ENCODE measurements around the gene NRXN3.
"Not testable (repeated sequence)": the region's sequence is repeated elsewhere in the genome, so short reads cannot be mapped to it uniquely, and the experiment has no call there.

The NRXN3 gene

DNA sequence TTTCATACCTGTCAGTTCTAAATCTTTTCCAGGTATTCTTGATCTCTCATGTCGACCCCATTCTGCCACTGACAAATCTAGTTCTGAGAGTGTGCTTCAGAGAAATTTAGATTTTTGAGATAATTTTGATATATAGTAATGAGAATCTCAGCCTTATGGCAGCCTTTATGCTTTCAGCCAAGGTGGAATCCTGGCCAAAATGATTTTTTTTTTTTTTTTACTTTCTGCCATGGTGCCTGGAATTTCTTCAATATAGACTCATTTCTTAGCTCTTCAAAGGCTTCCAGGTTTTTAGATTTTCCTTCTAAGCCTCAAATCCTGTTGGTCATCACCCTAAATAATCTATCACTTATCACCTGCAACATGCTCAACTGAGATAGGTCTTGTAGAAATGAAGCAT, 926.6 kb downstream of the NRXN3 start:
- no peak for DNase-seq

DNA sequence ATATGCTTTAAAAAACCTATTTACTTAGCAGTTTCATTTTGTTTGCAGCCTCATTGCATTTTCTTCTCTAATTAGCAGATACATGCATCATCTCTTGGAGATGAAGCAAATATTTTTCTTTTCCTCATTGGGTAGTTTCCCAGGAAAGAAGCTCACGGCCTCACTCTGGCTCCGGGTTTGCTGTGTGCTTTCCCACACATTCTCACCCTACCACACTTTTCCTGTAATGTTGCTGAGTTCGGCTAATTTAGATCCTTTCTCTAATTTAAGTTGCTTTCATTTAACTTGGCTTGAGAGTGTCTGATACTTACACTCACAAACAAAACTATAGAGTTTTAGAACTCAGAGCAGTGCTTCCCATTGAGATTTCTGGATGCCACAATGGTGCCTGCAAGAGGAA, 928.2 kb downstream of the NRXN3 start:
- no peak for DNase-seq

DNA sequence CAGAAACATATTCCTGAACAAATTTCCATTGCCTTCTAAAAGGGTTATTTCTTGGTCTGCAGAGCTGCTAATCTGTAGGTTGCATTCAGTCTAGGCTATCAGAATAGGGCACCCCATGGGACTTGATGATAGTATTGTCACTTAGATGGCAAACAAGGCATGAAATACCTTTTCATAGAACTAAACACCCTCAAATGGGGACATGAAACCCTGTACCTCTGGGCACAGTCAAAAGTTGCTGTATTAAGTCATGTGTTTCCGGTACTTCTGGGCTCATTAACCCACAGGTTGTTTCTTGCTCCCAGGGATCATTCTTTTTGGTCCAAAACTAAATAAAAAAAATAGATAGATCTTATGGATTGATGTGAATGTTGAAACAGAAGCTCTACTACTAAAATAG, 930.4 kb downstream of the NRXN3 start:
- no peak for DNase-seq

DNA sequence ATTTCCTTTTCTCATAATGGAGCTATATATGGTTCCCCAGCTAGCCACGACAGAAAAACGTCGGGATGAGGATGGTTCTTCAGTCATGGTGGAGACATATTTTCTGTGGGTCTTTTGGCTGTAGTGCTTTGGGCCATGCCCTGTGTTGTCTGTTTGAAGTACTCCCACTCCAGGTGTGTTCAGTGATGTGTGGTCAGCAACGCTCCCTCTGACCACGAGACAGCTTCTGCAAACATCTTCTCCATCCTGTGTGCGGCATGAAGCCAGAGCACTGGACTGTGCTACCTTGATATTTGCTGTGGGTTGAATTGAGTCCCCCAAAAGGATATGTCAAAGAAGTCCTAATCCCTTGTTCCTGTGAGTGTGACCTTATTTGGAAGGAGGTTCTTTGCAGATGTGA, 931.2 kb downstream of the NRXN3 start:
- no peak for DNase-seq

DNA sequence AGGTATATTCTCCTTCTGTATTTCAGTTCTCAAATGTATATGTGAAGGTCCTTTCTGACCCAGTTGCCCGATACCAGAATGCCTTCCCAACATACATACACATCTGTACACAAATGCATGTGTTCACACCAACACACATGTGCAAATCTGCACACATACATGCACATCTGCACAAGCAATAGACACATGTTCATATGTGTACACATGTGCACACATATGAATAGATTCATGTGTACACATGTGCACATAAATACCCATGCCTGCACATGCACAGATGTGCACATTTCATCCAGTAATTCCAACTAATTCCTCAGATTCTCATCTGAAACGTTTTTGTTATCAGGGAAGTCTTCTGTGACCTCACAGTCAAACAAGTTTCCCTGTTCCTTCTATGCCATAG, 933.6 kb downstream of the NRXN3 start:
- DNase-seq, result no peak

DNA sequence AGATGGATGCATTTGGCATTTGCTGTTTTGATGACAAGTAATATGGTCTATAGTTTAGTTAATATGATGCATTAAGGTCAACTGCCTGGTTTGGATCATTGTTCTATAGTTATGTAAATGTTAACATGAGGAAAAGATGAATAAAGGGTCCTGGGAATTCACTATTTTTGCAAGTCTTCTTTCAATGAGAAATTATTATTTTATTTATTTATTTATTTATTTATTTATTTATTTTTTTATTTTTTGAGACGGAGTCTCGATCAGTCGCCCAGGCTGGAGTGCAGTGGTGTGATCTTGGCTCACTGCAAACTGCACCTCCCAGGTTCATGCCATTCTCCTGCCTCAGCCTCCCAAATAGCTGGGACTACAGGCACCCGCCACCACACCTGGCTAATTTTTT, 940.4 kb downstream of the NRXN3 start:
- DNase-seq, result not testable (repeated sequence)

DNA sequence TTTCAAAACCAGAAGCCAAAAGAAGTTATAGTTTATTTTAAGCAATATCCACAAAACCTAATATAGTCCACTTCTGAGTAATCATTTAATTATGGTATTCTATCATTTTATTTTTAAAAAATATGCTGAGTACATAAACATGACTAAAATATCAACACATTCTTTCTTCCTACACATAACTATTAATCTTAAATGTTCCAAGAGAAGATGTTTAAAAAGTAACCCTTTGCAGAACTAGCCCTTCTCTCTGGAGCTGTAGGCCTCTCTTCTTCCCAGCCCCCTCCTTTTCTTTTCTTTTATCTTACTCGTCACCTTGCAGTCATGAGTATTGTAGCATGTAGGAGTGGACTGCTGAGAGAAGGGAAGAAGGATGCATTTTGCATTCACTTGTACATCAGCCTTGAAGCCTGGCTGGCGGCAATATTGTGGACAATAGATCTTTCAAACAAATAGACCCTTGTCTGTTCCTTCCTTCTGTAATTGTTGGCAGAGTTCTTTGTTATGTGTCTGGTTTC, 941.9 kb downstream of the NRXN3 start:
- DNase-seq, result no peak

DNA sequence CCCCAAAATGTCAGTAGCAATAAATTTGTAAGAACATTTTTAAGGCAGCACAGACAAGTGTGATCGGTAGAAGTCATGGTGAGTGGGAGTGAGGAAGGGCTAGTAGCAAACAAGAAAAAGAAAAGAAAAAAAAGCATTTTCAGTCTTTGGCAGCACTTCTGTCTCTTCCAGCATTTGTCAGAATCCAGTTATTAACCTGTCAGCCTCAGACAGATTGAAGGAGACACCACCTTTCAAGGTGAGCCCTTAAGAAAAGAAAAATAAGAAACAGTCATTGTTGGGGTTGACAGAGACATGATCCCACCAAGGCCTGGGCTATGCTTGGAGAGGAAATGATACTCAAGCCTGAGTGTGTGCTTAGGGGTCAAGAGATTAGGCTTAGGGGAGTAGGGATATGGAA, 947.4 kb downstream of the NRXN3 start:
- DNase-seq, result no peak

DNA sequence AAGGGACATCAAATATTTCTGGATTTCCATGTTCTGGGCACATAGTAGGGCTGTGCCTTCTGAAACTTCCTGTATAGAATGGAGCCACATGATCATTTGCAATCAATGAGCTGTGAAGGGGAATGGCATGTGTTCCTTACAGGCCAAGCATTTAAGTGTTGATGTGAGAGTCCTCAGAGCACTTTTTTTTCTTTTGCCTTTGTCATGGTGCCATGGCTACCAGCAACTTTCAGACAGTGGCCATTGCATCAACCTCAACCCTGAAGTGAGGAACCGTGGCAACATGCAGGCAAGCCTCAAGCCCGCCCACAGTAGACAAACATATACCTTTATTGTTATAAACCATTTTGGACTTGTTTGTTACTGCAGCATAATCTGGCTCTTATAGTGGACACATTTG, 948.1 kb downstream of the NRXN3 start:
- no peak for DNase-seq

DNA sequence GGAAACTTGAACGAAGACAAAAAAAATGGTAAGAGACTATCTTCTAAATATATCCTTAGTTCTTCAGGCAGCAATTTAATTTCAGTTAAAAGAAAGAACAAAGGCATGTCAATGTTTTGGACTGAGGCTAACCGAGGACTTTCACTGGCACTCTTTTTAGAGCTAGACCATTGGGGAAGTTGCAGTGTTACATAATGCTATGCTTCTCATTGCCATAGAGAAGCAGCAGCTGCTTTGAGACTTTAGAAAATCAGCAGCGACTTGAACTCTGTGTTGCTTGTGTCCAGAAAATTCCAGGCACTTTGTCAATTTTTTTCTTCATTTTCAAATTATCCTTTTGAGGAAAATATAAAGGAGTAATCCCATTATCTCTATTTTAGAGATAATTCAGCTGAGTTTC, 964.2 kb downstream of the NRXN3 start:
- no peak for DNase-seq

DNA sequence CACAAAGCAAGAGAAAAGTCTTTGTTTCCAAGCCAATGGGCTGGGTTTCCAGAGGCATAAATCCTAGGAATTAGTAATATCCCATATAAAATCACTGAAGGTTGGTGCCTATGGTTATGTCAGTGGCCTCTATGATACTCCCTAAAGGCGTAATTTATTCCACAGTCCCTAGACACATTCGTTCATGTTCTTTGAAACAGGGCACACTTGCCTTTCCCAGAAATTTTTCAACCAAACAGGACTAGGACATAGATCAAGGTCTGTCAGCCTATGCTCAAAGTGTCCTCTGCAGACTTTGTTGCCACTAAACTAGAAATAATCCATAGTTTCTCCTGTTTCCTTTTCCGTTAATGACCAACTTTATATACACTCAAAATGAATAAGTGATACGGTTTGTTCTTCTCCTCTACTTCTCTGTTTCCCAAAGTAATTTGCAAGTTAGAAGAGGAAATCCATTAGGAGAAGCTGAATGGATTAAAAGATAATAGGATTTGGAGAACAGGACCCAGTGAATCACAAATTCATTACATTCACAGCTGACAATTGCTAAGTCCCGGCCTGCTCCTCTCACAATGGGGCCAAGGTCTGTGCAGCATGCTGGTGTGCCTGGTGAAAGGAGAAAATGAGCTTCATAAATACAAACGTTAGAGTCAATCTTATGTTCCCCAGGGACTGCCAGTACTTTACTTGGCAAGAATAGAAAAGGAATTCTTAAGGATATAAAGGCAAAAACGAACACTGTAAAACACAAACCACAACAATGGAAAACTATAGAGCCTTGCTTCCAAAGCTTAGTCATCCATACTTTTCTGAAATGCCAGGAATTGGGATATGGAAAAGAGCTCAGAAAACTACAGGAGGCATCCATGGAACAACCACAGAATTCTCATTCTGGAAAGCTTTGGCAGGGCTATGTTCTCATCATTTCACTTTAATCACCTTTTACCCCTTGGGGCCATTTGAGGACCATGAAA, 966.2 kb downstream of the NRXN3 start:
- no peak for DNase-seq

DNA sequence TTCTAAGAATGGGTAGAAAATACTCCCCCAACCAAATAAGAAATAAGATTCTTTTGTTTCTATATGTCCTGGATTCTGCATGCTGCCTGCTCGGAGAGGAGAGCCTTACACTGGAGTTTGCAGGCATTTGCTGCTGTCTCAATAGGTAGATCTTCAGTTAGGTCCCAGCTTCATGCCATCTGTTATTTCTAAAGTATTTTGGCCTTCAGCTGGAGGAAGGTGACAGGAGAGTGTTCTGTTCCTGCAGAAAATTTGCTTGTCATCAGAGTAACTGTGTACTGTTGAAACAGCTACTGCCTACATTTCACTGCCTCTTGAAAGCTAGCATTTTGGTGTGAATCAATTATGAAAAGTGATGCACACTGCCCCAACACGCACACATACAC, 966.9 kb downstream of the NRXN3 start:
- DNase-seq, result no peak

DNA sequence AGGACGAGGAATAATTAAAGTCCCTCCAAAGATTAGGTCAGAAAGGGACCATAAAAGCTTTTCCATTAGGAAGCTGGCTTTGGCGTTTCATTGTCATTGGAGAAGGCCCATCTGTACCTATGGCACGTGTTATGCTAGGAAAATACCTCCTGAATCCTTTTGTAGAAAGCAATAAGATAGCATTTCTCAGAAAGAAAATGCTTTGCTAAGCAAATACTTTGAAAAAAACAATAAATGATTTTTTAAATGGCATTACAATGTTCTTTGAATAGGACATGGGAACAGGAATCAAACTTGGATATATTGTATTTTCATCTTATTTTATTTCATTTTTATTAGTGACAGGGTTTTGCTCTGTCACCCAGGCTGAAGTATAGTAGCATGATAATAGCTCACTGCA, 967.7 kb downstream of the NRXN3 start:
- no peak for DNase-seq

DNA sequence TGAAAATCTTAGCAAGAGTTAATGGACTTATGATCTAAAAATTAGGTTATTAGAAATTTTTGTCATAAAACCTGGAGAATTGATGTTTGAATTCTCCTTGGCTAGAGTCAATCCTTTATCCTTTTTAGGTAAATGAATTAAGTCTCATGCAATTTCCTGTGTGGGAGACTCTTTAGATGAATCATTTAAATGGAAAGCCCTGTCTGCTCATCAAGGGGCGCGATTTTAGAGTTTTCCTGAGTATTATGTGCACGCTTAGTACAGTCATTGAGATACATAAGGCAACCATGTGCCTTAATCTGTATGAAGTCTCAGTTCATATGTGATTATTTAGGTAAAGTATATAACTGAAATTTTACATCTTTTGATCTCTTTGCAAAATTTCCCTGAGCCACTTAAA, 974.7 kb downstream of the NRXN3 start:
- DNase-seq, result no peak

DNA sequence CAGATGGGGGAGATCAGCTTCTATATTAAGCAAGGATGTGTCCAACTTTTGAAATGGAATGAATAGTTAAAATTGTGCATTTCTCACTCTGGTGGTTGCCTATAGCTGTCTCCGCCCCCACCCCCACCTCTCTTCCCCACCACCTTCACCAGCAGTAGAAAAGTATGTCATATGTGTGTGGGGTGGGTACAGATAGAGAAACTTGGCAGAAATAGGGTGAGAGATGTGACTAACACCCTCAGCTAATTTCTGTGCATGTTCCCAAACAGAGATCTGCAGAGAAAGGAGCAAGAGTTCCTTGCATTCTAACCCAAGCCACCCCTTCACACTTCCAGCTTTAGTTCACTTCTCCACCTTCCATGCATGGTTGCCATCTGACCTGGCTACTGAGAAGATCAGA, 980.1 kb downstream of the NRXN3 start:
- DNase-seq, result no peak

DNA sequence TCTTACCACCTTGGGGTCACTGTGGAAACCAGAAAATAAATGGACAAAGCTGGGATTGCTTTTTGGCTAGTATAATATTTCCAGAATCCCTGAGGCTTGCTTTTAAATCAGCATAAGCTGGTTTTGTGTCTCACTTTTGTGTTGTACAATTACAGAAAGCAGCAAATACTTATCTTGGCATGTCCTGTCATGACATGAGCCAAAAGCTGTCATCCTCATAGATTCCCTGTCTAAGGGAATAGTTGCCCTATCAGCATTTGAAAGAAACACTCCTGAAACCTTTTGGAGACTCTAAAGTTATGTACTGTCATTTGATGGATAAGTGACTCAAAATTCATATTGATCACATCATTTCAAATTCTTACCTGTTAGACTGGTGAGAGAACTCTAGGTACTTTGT, 987.2 kb downstream of the NRXN3 start:
- no peak for DNase-seq

DNA sequence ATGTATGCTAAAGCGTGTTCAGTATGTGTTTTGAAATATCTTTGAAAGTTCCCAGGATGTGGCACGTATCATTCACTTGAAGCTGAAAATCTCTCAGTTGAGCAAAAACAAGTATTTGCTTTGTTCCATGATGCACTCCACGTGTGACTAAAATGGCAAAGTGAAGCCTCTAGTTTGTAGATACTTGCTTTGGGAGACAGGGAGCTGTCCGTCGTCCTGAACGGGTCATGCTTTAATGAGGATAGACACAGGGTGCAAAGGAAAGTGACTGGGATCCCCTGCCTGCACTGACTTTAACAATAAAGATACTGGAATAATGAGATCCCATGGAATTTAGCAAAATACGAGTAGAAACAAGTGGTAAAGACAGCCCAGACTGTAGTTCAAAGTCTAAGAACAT, 991.4 kb downstream of the NRXN3 start:
- DNase-seq, result no peak

DNA sequence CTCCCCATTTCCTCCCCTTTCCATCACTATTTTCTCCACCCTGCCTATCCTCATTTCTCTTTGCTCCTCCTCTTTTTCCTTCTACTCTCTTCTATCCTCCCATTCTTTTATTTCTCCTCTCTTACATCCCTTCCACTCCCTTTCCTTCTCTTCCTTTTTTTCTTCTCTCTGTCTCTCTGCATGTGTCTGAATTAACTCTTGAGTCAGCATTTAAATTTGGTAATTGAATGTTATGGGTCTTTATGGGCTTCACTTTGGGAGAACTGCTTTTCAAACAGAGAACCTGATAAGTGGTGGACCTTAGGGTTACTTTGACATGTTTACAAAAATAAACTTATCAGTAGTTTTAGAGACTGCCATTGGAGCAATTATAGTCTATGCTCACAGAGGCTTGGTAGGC, 992.7 kb downstream of the NRXN3 start:
- no peak for DNase-seq

DNA sequence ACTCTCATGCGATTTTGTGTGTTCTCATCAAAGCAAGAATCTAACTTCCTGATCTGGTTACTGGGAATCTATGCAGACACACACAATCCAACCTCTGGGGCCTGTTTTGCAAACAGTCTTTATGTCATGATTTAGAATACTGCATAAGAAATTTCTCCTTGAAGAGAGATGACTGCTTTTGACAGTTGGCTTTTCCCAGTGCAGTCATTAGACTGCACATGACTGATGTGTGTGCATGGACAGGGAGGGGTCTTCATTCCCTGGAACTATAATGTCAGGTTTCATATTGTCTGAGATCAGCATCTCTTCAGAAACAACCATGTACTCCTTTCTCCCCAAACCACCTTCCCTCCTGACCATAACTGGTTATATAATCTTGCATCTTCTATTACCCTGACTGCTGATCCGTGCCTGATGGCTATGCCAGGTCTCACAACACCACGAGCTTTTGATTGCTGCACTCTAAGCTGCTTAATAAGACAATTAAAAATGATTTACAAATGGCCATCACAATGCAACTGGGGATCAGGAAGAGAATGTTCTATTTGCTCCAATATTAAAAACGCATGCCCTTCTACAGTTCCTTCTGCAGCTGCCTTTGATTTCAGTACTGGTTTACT, 995.4 kb downstream of the NRXN3 start:
- no peak for DNase-seq

DNA sequence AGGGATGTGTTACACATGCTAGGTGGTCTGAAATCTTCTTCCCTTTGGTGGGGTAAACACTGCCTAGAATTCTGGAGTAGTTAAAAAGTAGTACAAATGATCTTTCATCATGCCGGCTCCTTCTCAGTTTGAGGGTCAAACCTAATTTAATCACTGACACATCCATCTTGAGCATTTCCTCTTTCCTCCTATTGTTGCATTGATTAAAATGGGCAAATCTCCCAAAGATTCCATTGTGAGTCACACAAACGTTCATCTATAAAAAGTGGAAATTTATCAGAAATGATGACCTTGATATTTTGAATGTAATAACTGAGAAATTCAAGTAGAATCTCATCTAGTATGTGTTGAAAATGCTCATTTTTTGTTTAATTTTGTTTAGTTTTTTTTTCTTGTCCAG, 996.0 kb downstream of the NRXN3 start:
- DNase-seq, result no peak

DNA sequence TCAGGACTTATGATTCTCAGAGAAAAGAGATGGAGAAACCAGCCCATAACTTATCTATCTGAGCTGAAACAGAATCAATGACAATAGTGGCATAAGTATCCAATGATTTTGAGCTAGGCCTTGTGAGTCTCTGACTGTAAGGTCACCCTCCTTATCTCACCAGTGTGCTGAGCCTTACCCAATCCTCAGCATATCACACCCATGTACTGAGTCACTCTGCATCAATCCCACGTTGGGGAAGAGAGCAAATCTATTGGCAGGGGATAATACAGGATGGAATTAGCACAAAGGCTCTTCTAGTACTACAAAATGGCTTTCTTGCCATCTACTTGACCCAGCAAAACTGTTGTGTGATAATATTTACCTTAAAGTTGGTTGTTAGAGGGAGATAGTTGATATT, 997.8 kb downstream of the NRXN3 start:
- no peak for DNase-seq

DNA sequence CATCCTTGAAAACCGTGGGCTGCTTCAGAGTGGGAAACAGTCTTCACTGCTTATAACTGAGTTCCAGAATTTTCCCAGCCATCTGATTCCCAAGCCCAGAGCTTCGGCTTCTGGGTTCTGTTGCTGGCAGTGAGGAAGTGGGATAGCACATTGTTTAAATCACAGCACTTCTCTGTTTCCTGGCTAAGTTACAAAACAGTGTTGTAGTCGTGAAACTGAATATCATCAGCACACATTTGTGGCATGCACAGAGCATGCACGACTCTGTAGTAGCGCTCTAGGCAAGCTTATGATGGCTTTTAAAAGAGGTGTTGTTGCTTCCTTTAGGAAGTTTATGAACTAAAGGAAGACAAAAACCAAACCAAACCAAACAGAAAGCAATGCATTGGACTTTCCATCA, 1005.5 kb downstream of the NRXN3 start:
- DNase-seq, result no peak

DNA sequence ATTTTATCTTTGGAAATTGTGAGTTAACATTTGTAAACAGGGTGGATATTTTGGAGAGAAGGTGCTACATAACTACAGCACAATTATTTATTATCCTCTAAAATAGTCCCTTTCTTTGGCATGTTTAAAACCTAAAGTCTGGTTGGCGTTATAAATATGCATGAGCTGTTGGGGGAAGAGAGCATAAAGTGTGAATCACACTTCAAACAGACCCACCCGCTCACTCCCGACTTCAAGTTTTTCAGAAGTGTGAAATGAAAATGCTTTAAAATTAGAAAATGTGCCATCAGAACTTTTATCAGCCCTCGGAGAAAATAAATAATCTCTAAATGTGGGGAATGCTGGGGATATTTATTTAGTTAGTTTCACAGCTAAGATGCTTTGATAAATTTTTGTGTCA, 1006.9 kb downstream of the NRXN3 start:
- DNase-seq, result no peak

DNA sequence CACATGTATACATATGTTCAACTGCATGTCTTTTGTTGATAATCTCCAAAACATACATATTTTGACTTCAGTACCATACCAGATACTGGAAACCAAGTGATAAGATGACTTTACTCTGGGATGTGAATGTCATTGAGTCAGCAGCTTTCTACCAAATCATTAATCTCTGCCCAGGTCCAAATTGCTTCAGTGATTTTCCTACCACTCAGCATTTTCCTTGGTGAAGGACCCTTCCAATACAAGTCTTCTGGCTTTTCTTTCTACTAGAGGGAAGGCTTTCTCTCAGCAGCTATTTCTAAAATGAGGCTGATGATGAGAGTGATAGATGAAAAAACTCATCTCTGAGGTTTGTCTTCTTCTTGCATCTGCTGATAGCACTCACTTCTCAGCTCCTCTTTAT, 1008.5 kb downstream of the NRXN3 start:
- no peak for DNase-seq

DNA sequence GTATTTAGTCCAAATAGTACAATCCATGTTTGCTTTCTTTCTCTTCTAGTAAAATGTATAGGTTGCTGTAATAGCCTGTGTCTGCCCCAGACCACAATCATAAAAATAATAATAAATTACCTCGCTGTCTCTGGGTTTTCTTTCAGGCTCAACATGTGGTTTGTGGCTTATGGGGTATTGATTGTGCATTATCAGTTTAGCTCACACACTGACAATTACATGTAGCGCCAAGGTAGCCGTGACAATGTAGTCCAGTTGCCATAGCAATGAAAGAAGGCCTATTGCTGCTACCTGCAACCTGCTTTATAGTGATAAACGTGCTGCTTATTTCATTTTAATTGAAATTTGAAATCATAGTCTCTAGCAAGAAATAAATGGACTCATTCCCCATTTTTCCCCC, 1009.8 kb downstream of the NRXN3 start:
- no peak for DNase-seq
